PC-9 (cell line): Measurements from ENCODE around the gene EHBP1L1.

ENCODE experiments used
- CTCF ChIP-seq: fragments of 200-600 bp; sonication (generic); conservative IDR thresholded peaks from 2 replicates; pipeline ENCODE4 v1.6.1; 2017; ENCODE audit warnings: mixed run types, antibody characterized with exemption, mild to moderate bottlenecking, moderate library complexity
- EZH2 ChIP-seq: fragments of 200-600 bp; sonication (generic); IDR thresholded peaks from 2 replicates; pipeline ENCODE4 v1.8.0; 2017; ENCODE audit warnings: antibody characterized with exemption, low read depth

DNA sequence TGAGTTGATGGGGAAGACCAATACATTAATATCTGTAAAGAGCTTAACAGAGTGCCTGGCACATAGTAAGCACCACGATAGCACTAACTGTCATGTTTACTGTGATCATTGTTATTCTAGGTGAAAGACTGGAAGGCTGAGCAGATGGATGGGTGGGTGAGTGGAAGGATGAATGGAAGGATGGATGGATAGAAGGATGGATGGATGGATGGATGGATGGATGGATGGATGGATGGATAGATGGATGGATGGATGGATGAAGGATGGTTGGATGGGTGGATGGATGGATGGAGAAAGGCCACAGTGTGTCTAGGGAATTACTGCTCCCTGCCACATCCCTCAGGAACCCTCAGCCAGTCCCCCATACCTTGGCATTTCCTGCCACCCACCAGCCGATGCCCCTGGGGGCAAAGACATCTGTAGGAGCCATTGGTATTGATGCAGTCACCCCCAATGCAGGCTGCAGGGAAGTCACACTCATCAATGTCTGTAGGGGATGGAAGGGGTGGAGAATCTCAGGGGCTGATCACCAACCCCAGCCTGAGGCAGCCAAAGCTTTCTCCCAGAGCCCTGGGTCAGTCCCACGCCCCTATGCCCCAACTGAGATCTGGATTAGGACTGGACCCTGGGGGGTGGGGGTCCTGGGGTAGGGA lies 33.0 kb upstream of the EHBP1L1 start:
- no peak for TF ChIP-seq CTCF
- no peak for TF ChIP-seq EZH2
